ENCODE measurements around the gene STRN3.
A peak's percentile ranks its signal among the peaks of the same experiment; 100 is the strongest.
"Not testable (repeated sequence)": the region's sequence is repeated elsewhere in the genome, so short reads cannot be mapped to it uniquely, and the experiment has no call there.

STRN3 gene

GRCh38 chr14:31036552-31036951 lies 10.4 kb upstream of the STRN3 start:
- DNase-seq = no peak

- no peak for DNase-seq
Observed at GRCh38 chr14:31030469-31030868, 4.3 kb upstream of the STRN3 start.

- no peak for DNase-seq
Observed at GRCh38 chr14:31029016-31029970, 3.1 kb upstream of the STRN3 start.

GRCh38 chr14:31027847-31028246 lies 1.7 kb upstream of the STRN3 start:
- no peak for DNase-seq

GRCh38 chr14:31026450-31027235 lies 464 bp upstream of the STRN3 start:
- peak; percentile 96 for DNase-seq

GRCh38 chr14:31025367-31026076 lies 657 bp downstream of the STRN3 start, which contains the start of gene AP4S1:
Gene AP4S1, plus strand, starts transcription at chr14:31025649. Its CDS starts 40,548 bp downstream, at chr14:31066197.
- DNase-seq = peak; percentile 37

- DNase-seq = no peak
Observed at GRCh38 chr14:31024577-31025366, 1.4 kb downstream of the STRN3 start.

- no peak for DNase-seq
Observed at GRCh38 chr14:31024010-31024480, 2.1 kb downstream of the STRN3 start.

- no peak for DNase-seq
Observed at GRCh38 chr14:31022386-31022785, 3.8 kb downstream of the STRN3 start.

- no peak for DNase-seq
Observed at GRCh38 chr14:31021576-31021949, 4.6 kb downstream of the STRN3 start.

GRCh38 chr14:31020834-31021575 lies 5.2 kb downstream of the STRN3 start:
- DNase-seq = no peak

GRCh38 chr14:31018057-31018645 lies 8.0 kb downstream of the STRN3 start:
- no peak for DNase-seq

GRCh38 chr14:31013841-31014240 lies 12.3 kb downstream of the STRN3 start:
- DNase-seq = no peak

- DNase-seq = no peak
Observed at GRCh38 chr14:31010935-31011334, 15.2 kb downstream of the STRN3 start.

GRCh38 chr14:31009836-31010574 lies 16.2 kb downstream of the STRN3 start:
- DNase-seq = no peak

GRCh38 chr14:31006703-31007102 lies 19.5 kb downstream of the STRN3 start:
- no peak for DNase-seq

- DNase-seq = not testable (repeated sequence)
Observed at GRCh38 chr14:31004007-31004406, 22.2 kb downstream of the STRN3 start.

GRCh38 chr14:31003284-31003683 lies 22.9 kb downstream of the STRN3 start:
- DNase-seq = no peak

- DNase-seq = no peak
Observed at GRCh38 chr14:31001339-31001658, 24.9 kb downstream of the STRN3 start.

GRCh38 chr14:31000629-31001338 lies 25.4 kb downstream of the STRN3 start:
- DNase-seq = no peak
